ENCODE results near the gene SARNP. TPM values are rescaled to one million over a fixed set of nuclear protein-coding genes. Genes with fewer than 3 reads are reported as not detected.

SARNP gene
- total RNA-seq, 2 experiments from 2014 or later: 100 to 101 TPM

DNA sequence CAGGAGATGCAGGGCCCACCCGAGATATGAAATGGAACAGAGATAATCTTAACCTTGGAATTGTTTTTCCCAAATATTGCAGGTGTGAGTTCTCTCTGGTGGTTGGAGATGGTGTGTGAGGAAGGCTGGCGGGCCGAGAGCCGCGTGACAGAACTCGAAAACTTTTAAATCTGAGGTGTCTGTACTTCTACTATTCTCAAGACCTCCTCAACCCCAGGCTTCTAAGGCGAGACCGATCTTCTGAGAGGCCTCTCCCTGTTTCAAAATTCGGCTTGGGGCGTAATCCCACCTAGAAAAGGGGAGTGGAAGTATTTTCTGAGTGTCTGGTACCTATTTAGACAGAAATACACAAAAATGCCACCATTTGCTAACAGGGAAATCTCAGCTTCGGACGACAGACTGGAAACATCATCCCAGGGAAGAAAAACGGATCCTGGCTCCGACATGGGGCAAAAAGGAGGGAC, 611 bp downstream of the SARNP start:
- intact Hi-C loops (cut with micrococcal nuclease): loop anchor here (1.0 to 5.0 kb wide), 10 partner anchors 12 to 835 kb away; partner anchors contain the start of genes BLOC1S1, DNAJC14, PYM1 and RPS26
- no peak overlapping the region for H3K4me3 Mint-ChIP-seq
- CTCF ChIA-PET: interaction anchor here (0.5 to 2.8 kb wide), 9 partner anchors 13 to 398 kb away, joined by 3 to 13 read pairs (median 3); partner anchors contain the start of genes DNAJC14 and ESYT1
- H3K27me3 Mint-ChIP-seq (ENCODE audit: low read depth): no peaks in the 10 kb centered on the region
- no peak overlapping the region for H3K27ac Mint-ChIP-seq
- peaks cover 50% of the 10 kb centered on the region for H3K4me1 Mint-ChIP-seq (ENCODE audit: low read depth)
- DNase-seq: no peak
- H3K9me3 Mint-ChIP-seq: no peaks in the 10 kb centered on the region
- peaks cover 20% of the 10 kb centered on the region for H3K36me3 Mint-ChIP-seq (ENCODE audit: low read depth)

GRCh38 chr12:55815473-55815872, 2.1 kb downstream of the SARNP start:
- H3K36me3 Mint-ChIP-seq (ENCODE audit: low read depth): peaks cover 18% of the 10 kb centered on the region
- no peak for DNase-seq
- H3K4me3 Mint-ChIP-seq: no peak overlapping the region
- no peaks in the 10 kb centered on the region for H3K9me3 Mint-ChIP-seq
- CTCF ChIA-PET: interaction anchor here (2.8 kb wide), 1 partner anchor 111 kb away, joined by 13 read pairs; no protein-coding TSS in a partner anchor
- H3K27ac Mint-ChIP-seq: peak overlapping the region; percentile 6
- intact Hi-C loops (cut with micrococcal nuclease): loop anchor here (5.0 kb wide), 2 partner anchors 168 to 833 kb away; partner anchors contain the start of gene TESPA1
- no peaks in the 10 kb centered on the region for H3K27me3 Mint-ChIP-seq (ENCODE audit: low read depth)
- H3K4me1 Mint-ChIP-seq (ENCODE audit: low read depth): peaks cover 57% of the 10 kb centered on the region

GRCh38 chr12:55814257-55814656, 3.3 kb downstream of the SARNP start:
- no peak for DNase-seq
- intact Hi-C loops (cut with micrococcal nuclease): no loop called here
- CTCF ChIA-PET: interaction anchor here (1.5 to 1.6 kb wide), 3 partner anchors 76 to 126 kb away, joined by 3 to 6 read pairs (median 5); no protein-coding TSS in a partner anchor
- no peak overlapping the region for H3K27ac Mint-ChIP-seq
- H3K36me3 Mint-ChIP-seq (ENCODE audit: low read depth): peaks cover 20% of the 10 kb centered on the region
- H3K27me3 Mint-ChIP-seq (ENCODE audit: low read depth): no peaks in the 10 kb centered on the region
- H3K9me3 Mint-ChIP-seq: no peaks in the 10 kb centered on the region
- H3K4me1 Mint-ChIP-seq (ENCODE audit: low read depth): peaks cover 57% of the 10 kb centered on the region
- H3K4me3 Mint-ChIP-seq: no peak overlapping the region

GRCh38 chr12:55812088-55812487, 5.4 kb downstream of the SARNP start:
- Mint-ChIP-seq H3K36me3 (ENCODE audit: low read depth) (peaks cover 22% of the 10 kb centered on the region), H3K4me1 (ENCODE audit: low read depth) (peaks cover 49% of the 10 kb centered on the region), H3K27me3 (ENCODE audit: low read depth) (no peaks in the 10 kb centered on the region), H3K4me3 (no peak overlapping the region), H3K9me3 (no peaks in the 10 kb centered on the region), H3K27ac (no peak overlapping the region)
- DNase-seq: no peak
- intact Hi-C loops (cut with micrococcal nuclease): no loop called here
- CTCF ChIA-PET: interaction anchor here (0.6 to 1.1 kb wide), 3 partner anchors 11 to 1314 kb away, joined by 3 to 7 read pairs (median 3); partner anchors contain the start of gene NCKAP1L

DNA sequence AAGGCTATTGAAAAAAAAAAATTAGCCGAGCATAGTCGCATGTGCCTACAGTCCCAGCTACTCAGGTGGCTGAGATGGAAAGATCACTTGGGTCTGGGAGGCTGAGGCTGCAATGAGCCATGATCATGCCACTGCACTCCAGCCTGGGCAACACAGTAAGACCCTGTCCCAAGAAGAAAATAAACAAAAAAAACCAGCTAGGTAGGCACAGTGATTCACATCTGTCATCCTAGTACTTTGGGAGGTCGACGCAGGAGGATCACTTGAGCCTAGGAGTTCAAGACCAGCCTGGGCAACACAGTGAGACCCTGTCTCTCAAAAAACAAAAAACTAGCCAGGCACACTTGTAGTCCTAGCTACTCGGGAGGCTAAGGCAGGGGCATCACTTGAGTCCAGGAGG, 8.2 kb downstream of the SARNP start:
- peaks cover 26% of the 10 kb centered on the region for H3K36me3 Mint-ChIP-seq (ENCODE audit: low read depth)

DNA sequence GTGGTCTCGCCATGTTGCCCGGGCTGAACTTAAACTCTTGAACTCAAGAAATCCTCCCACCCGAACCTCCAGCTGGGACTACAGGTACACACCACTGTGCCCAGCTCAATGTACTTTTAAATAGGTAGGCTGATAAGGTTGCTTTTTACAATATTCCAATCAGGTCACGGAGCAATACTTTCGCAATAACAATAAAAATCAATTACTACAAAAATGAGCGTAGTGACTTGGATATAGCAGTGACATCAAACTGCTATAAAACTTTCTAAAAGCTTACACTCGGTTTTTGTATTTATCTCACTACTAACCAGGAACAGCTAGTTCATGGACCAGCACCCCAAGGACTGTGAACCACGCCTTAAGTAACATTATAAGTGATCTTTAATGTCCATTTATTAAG, 10.5 kb downstream of the SARNP start:
- no peaks in the 10 kb centered on the region for H3K27me3 Mint-ChIP-seq (ENCODE audit: low read depth)
- DNase-seq: no peak
- CTCF ChIA-PET: interaction anchor here (0.6 kb wide), 1 partner anchor 19 kb away, joined by 4 read pairs; no protein-coding TSS in a partner anchor
- peaks cover 25% of the 10 kb centered on the region for H3K36me3 Mint-ChIP-seq (ENCODE audit: low read depth)
- H3K9me3 Mint-ChIP-seq: no peaks in the 10 kb centered on the region
- intact Hi-C loops (cut with micrococcal nuclease): no loop called here
- H3K4me1 Mint-ChIP-seq (ENCODE audit: low read depth): peaks cover 30% of the 10 kb centered on the region
- no peak overlapping the region for H3K27ac Mint-ChIP-seq
- H3K4me3 Mint-ChIP-seq: no peak overlapping the region

More for the DNA sequence above, 8.2 kb downstream of the SARNP start:
- Mint-ChIP-seq H3K4me1 (ENCODE audit: low read depth) (peaks cover 39% of the 10 kb centered on the region), H3K9me3 (no peaks in the 10 kb centered on the region), H3K4me3 (no peak overlapping the region), H3K27me3 (ENCODE audit: low read depth) (no peaks in the 10 kb centered on the region), H3K27ac (no peak overlapping the region)
- DNase-seq: no peak
- CTCF ChIA-PET: interaction anchor here (0.8 to 2.1 kb wide), 4 partner anchors 11 to 71 kb away, joined by 3 to 8 read pairs (median 4); no protein-coding TSS in a partner anchor
- intact Hi-C loops (cut with micrococcal nuclease): no loop called here

GRCh38 chr12:55797550-55797949, 20.0 kb downstream of the SARNP start:
- peaks cover 34% of the 10 kb centered on the region for H3K36me3 Mint-ChIP-seq (ENCODE audit: low read depth)
- H3K27me3 Mint-ChIP-seq (ENCODE audit: low read depth): no peaks in the 10 kb centered on the region
- H3K4me1 Mint-ChIP-seq (ENCODE audit: low read depth): peaks cover 3% of the 10 kb centered on the region
- H3K27ac Mint-ChIP-seq: peak overlapping the region; percentile 30
- CTCF ChIA-PET: interaction anchor here (1.6 to 5.4 kb wide), 4 partner anchors 25 to 59 kb away, joined by 3 to 36 read pairs (median 6); no protein-coding TSS in a partner anchor
- DNase-seq: no peak
- no peak overlapping the region for H3K4me3 Mint-ChIP-seq
- intact Hi-C loops (cut with micrococcal nuclease): loop anchor here (1.0 kb wide), 1 partner anchor 54 kb away; the partner anchor contains the start of gene GDF11
- H3K9me3 Mint-ChIP-seq: no peaks in the 10 kb centered on the region

DNA sequence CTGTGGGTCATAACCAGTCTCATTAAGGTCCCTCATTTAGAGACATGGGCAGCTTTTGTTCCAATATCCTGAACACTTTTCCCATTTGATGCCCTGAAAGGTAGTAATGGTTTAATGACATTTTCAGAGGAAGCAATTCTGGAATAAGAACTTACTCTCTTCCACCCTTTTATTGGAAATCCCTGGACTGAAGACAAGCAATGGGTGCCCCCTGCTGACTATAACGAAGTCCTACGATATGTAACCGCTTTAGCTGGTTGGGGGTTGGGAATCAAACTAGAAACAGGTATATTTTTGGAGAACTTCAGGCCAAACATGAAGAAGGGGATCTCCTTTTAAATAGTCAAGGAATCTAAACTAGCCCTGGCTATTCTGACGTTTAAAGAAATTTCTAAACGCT, 20.5 kb downstream of the SARNP start:
- H3K27ac Mint-ChIP-seq: no peak overlapping the region
- CTCF ChIA-PET: interaction anchor here (0.6 to 5.4 kb wide), 9 partner anchors 23 to 66 kb away, joined by 3 to 36 read pairs (median 4); no protein-coding TSS in a partner anchor
- H3K36me3 Mint-ChIP-seq (ENCODE audit: low read depth): peaks cover 35% of the 10 kb centered on the region
- H3K4me1 Mint-ChIP-seq (ENCODE audit: low read depth): peaks cover 3% of the 10 kb centered on the region
- no peak overlapping the region for H3K4me3 Mint-ChIP-seq
- DNase-seq: no peak
- H3K27me3 Mint-ChIP-seq (ENCODE audit: low read depth): no peaks in the 10 kb centered on the region
- no peaks in the 10 kb centered on the region for H3K9me3 Mint-ChIP-seq
- intact Hi-C loops (cut with micrococcal nuclease): loop anchor here (1.0 kb wide), 1 partner anchor 54 kb away; the partner anchor contains the start of gene GDF11

DNA sequence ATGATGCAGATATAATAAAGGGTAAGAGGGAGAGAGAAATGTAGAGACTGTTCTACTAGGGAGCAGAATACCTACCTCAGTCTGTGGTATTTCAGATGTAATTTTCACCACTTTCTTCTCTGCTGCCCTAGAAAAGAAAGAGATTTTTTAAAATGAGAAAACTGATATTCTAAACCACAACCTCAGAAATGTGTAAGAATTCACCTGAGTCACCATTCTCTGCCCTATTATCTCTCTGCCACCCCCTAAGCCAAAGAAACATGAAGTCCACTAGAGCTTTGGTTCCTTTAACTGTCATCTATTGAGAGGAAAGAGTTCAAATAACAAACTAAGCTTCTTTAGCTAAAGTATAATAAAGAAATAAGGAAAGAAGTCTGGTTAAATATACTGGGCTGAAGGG, 21.6 kb downstream of the SARNP start:
- no peak for DNase-seq
- Mint-ChIP-seq H3K27me3 (ENCODE audit: low read depth) (no peaks in the 10 kb centered on the region), H3K27ac (peak overlapping the region; percentile 59), H3K36me3 (ENCODE audit: low read depth) (peaks cover 36% of the 10 kb centered on the region), H3K4me1 (ENCODE audit: low read depth) (peaks cover 3% of the 10 kb centered on the region), H3K4me3 (no peak overlapping the region), H3K9me3 (no peaks in the 10 kb centered on the region)
- CTCF ChIA-PET: interaction anchor here (0.6 to 5.4 kb wide), 11 partner anchors 14 to 282 kb away, joined by 3 to 36 read pairs (median 5); partner anchors contain the start of genes ORMDL2 and SARNP
- intact Hi-C loops (cut with micrococcal nuclease): no loop called here

GRCh38 chr12:55789893-55790292, 27.6 kb downstream of the SARNP start:
- intact Hi-C loops (cut with micrococcal nuclease): no loop called here
- H3K4me3 Mint-ChIP-seq: no peak overlapping the region
- no peak overlapping the region for H3K27ac Mint-ChIP-seq

DNA sequence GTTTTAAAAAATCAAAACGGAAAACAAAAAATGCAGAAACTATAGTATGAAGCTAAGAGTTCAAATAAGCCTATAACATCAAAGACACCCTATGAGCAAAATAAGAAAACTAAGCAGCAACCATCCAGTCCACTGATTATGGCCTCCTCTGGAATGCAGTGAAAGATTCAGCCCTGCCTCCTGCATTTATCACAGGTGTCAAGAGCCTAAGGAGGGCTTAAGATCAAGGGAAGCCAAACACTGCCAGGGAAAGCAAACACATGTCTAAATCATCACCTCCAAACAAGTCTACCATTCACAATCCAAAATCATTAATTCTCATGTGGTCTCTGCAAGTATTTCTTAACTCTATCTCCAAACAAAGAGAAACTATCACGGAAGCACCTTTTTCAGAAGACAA, 28.4 kb downstream of the SARNP start:
- CTCF ChIA-PET: interaction anchor here (0.9 kb wide), 1 partner anchor 51 kb away, joined by 4 read pairs; no protein-coding TSS in a partner anchor
- Mint-ChIP-seq H3K4me3 (no peak overlapping the region), H3K27me3 (ENCODE audit: low read depth) (no peaks in the 10 kb centered on the region), H3K9me3 (no peaks in the 10 kb centered on the region), H3K4me1 (ENCODE audit: low read depth) (no peaks in the 10 kb centered on the region), H3K27ac (no peak overlapping the region), H3K36me3 (ENCODE audit: low read depth) (peaks cover 36% of the 10 kb centered on the region)
- intact Hi-C loops (cut with micrococcal nuclease): no loop called here
- DNase-seq: no peak

More at GRCh38 chr12:55789893-55790292, 27.6 kb downstream of the SARNP start:
- no peak for DNase-seq
- CTCF ChIA-PET: interaction anchor here (1.4 kb wide), 1 partner anchor 52 kb away, joined by 3 read pairs; no protein-coding TSS in a partner anchor
- Mint-ChIP-seq H3K27me3 (ENCODE audit: low read depth) (no peaks in the 10 kb centered on the region), H3K9me3 (no peaks in the 10 kb centered on the region), H3K4me1 (ENCODE audit: low read depth) (no peaks in the 10 kb centered on the region), H3K36me3 (ENCODE audit: low read depth) (peaks cover 40% of the 10 kb centered on the region)

DNA sequence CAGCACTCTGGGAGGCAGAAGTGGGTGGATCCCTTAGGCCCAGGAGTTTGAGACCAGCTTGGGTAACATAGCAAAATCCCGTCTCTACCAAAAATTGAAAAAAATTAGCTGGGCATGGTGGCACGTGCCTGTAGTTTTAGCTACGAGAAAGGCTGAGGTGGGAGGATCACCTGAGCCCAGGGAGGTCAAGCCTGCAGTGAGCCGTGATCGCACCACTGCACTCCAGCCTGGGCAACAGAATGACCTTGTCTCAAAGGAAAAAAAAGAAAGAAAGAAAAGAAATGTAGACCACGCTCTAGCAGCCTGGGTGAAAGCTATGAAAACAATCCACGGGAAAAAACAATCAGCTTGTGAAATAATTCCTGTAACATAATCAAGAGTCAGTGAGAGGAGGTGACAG, 29.0 kb downstream of the SARNP start:
- Mint-ChIP-seq H3K27ac (no peak overlapping the region), H3K36me3 (ENCODE audit: low read depth) (peaks cover 33% of the 10 kb centered on the region), H3K4me3 (no peak overlapping the region), H3K4me1 (ENCODE audit: low read depth) (no peaks in the 10 kb centered on the region), H3K27me3 (ENCODE audit: low read depth) (no peaks in the 10 kb centered on the region), H3K9me3 (no peaks in the 10 kb centered on the region)
- intact Hi-C loops (cut with micrococcal nuclease): no loop called here
- no peak for DNase-seq
- CTCF ChIA-PET: interaction anchor here (0.9 to 1.5 kb wide), 2 partner anchors 51 to 152 kb away, joined by 3 to 4 read pairs; no protein-coding TSS in a partner anchor

All from activated naive CD4-positive, alpha-beta T cell treated with anti-CD3 and anti-CD28 coated beads for 36 hours (primary cell).